Cortex of kidney (tissue), 1 donor: Measurements from ENCODE around the gene CTNND2.

Experiments used
- DNase-seq: peaks from one replicate; lab custom pipeline; 2025; lab: John Stamatoyannopoulos, UW

The CTNND2 gene

DNA sequence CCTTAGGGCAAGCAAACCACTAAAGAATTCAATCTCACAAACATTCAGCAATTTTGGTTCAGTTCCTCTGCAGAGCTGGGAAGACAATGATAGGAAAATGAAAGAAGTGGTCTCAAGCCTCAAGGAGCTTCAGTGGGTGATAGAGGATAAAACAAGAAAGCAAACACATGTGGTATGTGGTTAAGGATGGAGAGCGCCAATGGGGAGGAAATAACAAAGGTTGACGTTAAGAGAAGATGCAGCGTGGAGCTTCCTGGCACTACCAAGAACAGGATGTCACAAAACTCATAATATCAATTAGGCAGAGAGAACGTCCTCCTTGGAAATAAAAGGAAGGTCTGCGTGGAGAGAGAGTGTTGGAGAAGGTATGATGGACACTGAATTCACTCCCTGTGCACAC lies 731.8 kb downstream of the CTNND2 start:
- DNase-seq = no peak

DNA sequence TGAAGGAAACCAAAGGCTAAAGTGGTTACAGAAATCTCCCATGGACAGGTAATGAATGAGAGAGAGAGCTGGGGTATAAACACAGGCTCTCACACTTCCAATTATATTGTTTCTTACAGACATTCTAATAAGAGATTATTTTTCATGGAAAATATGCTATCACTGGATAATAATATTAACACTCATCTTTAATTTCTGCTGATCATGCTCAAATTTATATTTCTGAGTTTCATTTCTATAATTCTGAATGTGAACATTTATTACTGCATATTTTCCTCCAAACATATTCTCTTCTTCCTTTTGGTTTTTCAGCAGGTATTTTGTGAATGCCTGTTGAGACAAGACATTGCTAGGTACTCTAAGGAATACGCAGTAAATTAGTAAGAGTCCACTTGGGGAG lies 733.0 kb downstream of the CTNND2 start:
- no peak for DNase-seq

DNA sequence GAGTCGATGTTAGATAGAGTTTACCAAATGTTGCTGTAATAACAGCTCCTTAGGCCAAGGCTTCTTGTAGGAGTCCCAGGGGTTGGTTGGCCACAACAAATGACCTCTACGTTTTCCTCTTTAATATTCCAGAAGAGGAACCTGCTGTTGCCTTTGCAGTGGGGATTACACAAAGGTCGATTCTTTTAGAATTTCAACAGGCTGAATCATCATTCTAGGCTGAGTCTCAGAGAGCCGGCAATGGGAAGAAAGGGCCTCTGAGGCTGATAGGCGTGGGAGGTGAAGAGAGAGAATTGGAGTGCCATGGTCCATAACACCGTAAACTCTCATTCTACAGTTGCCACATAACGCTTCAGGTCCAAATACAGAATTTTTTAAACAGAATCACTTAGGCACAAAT lies 737.3 kb downstream of the CTNND2 start:
- DNase-seq = no peak

DNA sequence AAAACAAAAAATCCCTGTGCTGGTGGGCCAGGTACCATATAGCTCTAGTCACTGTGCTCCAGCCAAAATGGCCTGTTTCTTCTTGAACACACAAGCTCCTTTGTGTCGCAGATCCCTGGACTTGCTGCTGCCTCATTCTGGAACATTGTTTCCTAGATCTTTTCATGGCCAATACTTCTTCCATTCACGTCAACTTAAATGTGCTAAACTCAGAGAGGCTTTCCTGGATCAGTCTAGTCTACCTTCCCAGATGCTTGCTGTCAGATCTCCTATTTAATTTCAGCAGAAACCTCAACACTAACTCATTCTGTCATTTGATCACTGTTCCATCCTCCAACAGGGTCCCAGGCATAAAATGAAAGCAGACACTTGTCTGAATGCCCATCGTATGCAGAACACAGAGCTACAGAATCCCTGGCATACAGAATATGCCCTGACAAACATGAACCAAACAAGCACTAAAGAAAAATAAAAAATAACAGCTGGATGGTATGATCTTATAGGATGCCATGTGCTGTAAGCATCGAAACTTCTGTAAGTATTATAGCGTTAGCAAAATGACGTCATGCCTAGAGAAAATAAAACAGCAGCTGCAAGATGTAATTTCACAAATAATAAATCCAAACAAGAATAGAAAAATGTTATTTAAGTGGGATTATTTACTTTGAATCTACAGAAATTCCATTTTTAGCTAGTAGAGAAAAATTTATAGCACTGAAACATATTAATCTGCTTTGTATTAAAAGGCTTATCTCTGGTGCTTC lies 739.5 kb downstream of the CTNND2 start:
- DNase-seq = no peak

DNA sequence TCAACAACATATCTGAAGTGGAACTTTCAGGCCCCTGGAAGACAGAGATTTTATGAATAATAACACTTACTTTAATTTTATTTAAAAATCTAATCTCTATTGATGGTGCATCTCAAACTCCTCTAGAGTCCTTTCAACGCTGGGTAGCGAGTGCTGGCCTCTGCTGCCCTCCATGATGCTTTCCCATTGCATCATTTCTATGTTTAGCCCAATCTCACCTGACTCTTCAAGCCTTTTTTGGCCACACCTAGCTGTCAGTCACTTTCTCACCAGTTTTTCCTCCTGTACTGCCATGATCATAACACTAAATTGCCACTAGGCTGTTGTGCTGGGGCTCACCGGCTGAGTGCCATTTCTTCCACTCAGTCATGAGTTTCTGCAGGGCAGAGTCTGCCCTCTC lies 747.1 kb downstream of the CTNND2 start:
- DNase-seq = no peak

DNA sequence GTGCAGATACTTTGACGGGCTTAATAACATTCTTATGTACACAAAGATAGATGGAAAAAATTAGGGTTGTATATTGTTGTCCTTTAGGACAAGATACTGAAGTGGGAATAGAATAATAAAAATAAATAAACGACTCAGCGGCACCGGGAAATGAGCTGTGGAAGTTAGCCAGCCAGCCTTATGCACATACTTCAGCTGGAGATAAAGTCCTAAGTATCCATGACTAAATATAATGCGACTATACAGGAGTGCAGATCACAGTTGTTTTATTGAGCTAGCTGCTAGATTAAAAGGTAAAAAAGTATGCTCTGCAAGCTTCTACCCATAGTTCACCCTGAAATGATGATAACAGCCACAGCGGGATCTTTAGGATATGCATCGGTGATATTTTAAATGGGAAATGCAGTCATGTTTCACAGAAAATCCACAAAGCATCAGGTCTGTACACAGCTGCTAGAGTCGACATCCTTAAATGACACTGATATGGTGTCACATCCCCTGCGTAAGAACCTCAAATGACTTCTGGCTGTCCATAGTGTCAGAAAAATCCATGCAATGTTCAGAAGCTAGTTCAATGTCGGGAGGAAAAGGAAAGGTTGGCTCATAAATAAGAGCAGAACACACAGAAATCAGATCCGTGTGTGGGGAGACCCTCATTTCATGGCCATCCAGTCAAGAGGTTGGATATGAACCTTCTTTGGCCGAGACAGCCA lies 750.4 kb downstream of the CTNND2 start:
- no peak for DNase-seq

DNA sequence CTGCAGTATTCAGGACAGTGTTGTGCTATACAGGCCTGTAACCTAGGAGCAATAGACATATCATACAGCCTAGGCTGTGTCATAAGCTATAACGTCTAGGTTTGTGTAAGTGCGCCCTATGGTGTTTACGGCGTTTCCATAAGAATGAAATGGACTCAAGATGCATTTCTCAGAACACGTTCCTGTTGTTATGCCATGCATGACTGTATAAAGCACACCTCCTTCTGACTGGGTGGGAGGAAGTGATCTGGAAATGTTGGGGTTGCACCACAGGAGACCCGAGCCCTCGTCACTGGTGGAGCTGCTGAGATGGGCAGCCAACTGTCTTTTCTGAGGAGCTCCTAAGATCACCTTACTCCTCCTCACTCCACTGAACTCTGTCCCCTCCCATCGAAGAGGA lies 751.9 kb downstream of the CTNND2 start:
- no peak for DNase-seq

DNA sequence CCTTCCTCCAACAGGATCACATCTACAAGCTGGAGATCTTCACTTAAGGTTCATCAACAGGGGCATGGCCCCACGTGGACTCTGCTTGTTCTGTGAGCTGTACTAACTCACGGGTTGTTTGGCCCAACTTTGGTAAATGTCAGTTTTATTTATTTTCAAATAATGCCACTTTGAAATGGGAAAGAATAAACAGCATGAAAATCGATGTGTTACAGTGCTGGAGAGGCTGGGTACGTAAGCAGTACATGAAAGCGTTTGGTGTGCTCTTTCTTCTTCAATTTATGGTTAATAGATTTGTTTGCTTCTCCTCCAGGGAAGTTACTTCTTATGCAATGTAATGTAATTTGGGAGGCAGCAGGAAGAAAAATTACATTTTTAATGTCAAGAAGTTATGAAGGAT lies 753.3 kb downstream of the CTNND2 start:
- DNase-seq = no peak

DNA sequence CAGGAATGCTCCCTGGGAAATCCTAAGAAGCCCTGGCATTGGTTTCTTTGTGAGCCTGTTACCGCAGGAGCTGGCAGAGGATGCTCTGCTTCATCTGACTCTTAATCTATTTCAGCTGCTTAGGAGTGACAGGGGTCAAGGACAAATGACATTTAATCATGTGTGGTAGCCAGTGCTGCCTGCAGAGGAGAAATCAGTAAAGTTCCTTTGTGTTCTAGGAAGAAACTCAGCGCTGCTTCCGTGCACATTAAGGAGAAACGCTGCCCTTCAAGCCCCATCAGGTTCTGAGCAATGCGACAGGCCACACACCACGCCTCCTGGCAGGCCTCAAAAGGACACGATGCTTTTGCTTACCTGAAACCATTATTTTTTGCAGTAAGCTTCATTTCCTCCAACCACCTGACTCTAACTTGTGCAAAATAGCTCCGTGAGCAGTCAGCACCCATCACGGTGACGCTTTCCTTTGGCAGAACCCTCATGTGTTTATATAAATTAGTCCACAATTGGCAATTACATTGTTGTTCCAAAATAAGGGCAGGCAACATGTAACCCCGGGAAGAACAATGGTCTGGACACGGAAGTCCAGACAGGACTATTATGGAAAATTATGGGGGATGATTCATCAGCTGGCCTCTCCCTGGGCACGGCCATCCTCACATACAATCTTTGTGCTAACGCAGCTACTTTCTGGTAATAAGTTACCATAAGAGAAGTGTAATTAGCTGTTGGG lies 755.3 kb downstream of the CTNND2 start:
- no peak for DNase-seq

DNA sequence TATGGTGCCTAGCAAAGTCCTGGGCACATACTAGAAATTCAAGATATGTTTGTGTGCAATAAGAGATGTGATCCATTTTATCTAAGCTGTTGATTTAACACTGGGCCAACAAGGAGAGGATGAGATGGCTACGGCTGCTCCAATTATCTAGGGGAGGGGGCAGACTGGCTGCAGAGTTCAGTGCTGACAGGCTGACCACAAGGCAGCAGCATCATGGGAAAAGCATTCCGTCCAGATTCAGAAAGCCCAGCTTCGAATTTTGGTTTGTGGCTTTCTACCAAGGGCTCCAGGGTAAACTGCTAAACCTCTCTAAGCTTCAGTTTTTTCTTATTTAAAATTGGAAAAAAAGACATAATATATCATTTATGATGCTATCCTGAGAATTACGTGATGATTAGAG lies 758.1 kb downstream of the CTNND2 start:
- no peak for DNase-seq

DNA sequence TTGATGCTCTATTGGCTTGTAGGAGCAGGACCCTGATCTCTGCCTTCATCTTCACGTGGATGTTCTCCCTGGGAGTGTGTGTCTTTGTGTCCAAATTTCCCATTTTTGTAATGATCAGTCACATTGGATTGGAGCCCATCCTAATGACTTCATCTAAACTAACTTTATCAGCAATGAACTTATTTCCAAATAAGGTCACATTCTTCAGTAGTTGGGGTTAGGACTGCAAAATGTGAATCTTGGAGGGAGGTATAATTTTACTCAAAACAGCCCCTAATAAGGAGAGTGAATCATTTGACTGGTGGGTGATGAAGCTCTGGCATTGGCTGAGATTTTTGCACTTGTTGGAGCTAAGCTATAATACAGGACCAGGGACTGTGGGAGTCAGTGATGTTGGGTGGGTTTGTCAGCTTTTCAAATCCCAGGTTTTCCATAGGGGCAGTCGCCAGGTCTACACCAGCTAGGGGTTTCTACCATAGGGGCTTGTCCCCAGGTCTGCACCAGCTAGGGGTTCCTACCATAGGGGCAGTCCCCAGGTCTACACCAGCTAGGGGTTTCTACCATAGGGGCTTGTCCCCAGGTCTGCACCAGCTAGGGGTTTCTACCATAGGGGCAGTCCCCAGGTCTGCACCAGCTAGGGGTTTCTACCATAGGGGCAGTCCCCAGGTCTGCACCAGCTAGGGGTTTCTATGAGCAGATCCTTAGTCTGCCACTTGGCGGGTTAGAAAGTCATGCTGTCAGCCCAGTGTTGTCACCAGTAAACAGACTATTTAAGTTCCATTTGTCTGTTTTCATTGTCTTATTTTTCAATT lies 760.6 kb downstream of the CTNND2 start:
- DNase-seq = no peak

DNA sequence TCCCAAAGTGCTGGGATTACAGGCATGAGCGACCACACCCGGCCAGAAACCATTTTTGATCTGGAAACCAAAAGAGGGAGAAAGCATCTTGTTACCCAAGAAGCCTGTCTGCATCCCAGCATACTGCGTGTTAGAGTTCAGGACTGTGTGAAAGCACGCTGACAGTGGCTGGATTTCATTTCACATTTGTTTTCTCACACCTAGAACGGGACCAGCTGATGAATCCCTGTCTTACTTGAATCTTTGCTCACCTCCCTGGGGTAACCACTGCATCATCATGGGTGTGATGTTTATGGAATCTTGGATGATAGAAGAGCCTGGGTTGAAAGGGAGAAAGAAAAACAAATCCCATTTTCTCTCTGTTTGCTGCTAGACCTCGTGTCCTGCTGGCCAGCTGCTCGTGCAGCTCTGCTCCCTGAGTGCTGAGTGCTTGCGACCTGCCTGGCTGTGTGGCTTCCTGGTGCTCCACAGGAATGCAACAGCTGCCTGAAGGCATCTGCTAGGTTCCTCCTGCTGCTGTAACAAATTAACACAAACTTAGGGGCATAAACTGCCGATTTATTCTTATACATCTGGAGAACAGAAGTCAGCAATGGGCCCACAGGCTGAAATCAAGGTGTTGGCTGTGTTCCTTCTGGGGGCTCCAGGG lies 764.9 kb downstream of the CTNND2 start:
- no peak for DNase-seq

DNA sequence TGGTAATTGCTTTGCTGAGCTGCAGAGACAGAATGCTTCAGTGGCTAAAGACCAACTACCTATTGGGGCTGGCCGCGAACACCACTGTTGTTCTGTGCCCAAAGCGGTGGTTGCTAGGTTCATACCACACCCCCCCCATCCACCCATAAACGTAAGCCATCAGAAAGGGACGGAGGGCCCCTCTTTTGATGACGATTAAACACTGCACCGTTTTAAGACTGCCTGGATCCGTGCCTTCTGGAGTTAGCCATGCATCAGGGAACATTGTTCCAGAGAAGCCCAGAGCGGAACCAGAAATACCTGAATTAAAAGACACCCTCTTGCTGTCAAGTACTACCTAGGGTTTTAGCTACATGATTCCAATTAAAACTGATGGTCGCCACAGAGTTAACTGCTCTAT lies 774.1 kb downstream of the CTNND2 start:
- DNase-seq = no peak

DNA sequence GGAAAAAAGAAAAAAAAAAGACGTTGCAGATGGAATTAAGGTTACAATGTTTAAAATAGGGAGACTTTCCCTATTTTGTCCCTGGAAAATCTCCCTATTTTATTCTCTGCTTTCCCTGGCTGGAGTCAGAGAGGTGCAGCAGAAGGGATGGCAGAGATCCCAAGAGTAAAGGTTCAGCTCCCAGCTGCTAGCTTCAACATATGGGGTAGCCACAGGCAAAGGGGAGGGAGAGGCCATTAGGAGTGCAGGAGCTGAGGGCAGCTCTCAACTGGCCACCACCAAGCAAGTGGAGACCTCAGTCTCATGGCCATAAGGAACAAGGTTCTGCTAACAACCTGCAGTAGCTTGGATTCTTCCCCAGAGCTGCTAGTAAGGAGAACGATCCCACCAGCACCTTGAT lies 776.2 kb downstream of the CTNND2 start:
- DNase-seq = no peak

DNA sequence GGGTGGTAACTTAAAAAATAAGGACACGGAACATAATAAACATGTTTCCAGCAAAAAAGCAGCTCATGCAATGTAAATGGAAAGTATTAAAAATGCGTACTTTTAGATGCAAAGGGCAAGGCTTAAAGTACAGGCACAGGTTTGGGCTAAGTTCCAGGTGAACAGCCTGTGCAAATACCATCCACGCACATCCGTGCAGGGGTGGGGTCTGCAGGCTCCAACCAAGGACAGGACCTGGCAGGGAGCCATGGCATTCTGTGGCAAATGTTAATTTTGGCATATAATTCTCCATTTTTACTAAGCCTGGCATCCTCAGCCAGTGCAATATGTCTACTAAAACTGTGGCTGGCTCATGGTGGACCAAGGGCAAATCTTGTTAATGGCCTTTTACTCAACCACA lies 777.4 kb downstream of the CTNND2 start:
- DNase-seq = no peak

DNA sequence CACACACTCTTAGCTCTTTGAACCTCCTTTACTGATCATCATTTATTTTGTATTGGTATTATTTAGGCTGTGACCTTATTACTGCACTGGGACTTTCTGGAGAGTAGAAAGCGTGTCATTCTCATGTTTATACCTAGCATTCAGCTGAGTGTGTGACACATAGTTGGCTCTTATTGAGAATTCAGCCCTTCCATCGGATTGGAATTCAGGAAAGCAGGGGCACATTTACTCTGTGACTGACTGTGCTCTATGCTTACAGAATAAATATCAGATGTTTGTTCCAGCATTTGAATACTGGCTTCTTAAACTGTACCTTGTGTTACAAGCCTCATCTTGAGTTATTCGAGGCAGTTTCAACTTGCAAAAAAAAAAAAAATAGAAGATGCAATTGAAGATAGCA lies 782.4 kb downstream of the CTNND2 start:
- no peak for DNase-seq

DNA sequence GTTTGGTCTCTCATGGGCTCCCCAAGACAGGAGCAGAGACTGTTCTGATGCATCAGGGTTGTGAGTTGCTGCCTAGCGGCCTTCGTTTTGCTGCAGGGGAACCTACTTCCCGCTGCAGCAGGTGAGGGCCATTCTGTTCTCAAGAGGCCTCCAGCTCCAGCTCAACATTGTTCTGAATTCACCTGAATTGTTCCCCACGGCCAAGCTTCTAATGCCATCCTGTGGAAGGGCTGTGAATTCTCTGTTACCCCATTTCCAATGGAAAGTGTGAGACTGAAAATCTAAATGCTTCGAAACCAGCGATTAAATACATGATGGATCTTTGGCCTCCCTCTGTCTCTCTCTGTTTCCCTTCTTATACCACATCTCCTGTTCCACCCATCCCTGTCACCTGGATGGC lies 794.1 kb downstream of the CTNND2 start:
- DNase-seq = no peak

DNA sequence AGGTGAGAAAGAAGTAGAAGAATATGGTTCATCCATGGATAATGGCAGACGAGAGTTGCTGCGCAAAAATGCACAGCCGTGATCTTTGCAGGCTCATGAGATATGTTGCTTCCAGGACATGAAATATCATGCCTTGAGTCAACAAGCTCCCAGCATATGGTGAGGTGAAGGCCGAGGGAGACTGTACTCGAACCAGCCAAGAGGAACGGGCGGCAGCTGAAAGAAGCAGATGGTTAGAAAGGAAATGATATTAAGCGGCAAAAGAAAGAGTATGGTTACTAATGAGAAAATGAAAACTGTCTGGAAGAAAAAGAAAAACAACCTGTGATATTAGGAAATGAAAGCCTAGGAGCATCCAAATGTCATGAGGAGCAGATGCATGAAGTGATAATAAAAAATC lies 798.5 kb downstream of the CTNND2 start:
- no peak for DNase-seq

DNA sequence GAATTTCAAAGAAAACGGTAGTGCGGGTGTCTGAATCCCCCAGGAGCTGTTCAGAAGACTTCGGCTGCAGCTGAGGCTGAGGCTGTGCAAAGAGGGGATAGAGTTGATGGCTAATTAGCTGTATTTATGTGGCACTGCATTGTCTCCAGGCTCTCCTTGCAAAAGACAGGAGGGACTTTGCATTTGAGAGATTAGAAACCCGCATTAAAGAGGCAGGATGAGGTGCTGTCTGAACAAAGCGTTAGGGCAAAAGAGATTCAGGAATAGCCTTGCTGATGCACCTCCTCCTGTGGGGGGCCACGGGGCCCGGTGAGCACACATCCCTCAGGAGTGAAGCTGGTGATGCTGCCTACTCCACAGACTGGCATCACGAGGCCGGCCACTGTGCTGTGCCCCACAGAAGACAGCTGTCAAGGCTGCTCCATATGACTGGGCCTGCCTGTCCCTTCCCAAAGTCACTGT lies 799.6 kb downstream of the CTNND2 start:
- no peak for DNase-seq

DNA sequence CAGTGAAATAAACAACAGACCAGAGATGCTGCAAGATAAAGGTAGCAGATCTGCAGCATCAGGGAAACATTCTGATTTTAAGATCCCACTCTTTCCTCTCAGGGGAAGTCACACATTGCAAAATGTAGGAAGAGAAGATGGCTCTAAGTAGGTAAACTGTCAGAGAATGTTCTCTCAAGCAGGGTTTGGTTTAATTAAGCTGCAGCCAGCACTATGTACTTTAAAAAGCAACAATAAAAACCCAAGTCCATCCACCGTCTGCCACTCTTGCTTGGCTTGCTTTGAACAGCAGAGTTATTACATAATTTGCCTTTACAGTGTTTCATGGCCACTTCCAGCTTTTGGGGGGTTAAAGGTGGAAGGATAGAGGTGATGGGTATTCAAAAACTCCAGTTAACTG lies 800.0 kb downstream of the CTNND2 start:
- no peak for DNase-seq

DNA sequence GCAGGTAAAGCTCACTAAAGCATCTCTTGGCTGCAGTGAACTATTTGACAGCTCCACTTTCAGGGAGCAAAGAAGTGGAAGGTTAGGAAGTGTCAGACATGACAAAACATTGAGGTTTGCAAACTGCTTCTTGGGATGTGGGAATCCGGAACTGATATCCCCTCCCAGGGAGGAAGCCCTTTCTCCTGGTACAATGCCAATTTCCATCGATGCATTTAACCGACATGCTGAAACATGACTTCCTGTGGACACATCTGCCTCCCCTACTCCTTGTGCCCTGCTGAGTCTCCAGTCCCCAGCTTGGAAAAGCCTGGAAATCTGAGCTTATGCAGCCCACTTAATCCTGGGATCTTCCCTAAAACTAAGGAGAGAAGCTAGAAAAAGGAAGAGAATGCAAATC lies 820.1 kb downstream of the CTNND2 start:
- no peak for DNase-seq
